ENCODE measurements around the gene TRAF7. TPM values are rescaled to one million over a fixed set of nuclear protein-coding genes. Genes with fewer than 3 reads are reported as not detected.

Gene TRAF7
- total RNA-seq, 2 experiments from 2014 or later, result 53.6 to 82.3 TPM

GRCh38 chr16:2214719-2214968, 59.1 kb downstream of the TRAF7 start, which contains the start of gene PGP:
Gene PGP (minus strand): TSS chr16:2214840. CDS start chr16:2214777, 63 bp downstream.
- H3K9me3 ChIP-seq (ENCODE audit: low read length), result no peaks in the 10 kb centered on the region

GRCh38 chr16:2216330-2216729, 60.7 kb downstream of the TRAF7 start:
- CTCF ChIA-PET (ENCODE audit: unreplicated experiment), result no interaction called here
- peaks cover 26% of the 10 kb centered on the region for H3K4me1 ChIP-seq (ENCODE audit: insufficient read depth, low read length, poor library complexity, severe bottlenecking)
- H3K4me2 ChIP-seq (ENCODE audit: low read length), result peak overlapping the region; percentile 66
- peak overlapping the region; percentile 97 for H3K4me3 ChIP-seq (ENCODE audit: low read depth, low read length, poor library complexity, severe bottlenecking)
- H3K9me3 ChIP-seq (ENCODE audit: low read length), result no peaks in the 10 kb centered on the region
- peaks cover 16% of the 10 kb centered on the region; the same call in 1 of the 2 replicates for H3K36me3 ChIP-seq (ENCODE audit: insufficient read depth, low read length)
- peaks cover 13% of the 10 kb centered on the region; the same call in 1 of the 2 replicates for H4K20me1 ChIP-seq (ENCODE audit: insufficient read depth, low read length)
- no peak for DNase-seq (ENCODE audit: low spot score)
- intact Hi-C loops (cut with micrococcal nuclease; ENCODE audit: unreplicated experiment), result no loop called here
- no peaks in the 10 kb centered on the region for H3K9me2 ChIP-seq (ENCODE audit: insufficient read depth, low read length)
- peak overlapping the region; percentile 75 for H3K27ac ChIP-seq (ENCODE audit: low read depth, low read length, poor library complexity, severe bottlenecking)
- POLR2A ChIA-PET, result interaction anchor here (0.6 kb wide), 1 partner anchor 146 kb away, joined by 3 read pairs; no protein-coding TSS in a partner anchor
- TF ChIP-seq EZH2phosphoT487 (IDR thresholded peaks at IDR 0.05; ENCODE audit: borderline replicate concordance, low read depth, low read length) (no peak), CTCF (conservative IDR thresholded peaks at IDR 0.05; ENCODE audit: low read length) (no peak)
- no TSS peak for BruUV-seq (replicated peaks)
- H2AFZ ChIP-seq (ENCODE audit: low read length), result no peak overlapping the region
- peaks cover 26% of the 10 kb centered on the region; the same call in 1 of the 2 replicates for H3K79me2 ChIP-seq (ENCODE audit: insufficient read depth, low read depth, low read length)

More at GRCh38 chr16:2214719-2214968, 59.1 kb downstream of the TRAF7 start, which contains the start of gene PGP:
- Histone ChIP-seq H2AFZ (ENCODE audit: low read length) (peak within 1 kb of the TSS; percentile 45; the same call in 1 of the 2 replicates), H3K4me3 (ENCODE audit: low read depth, low read length, poor library complexity, severe bottlenecking) (peak within 1 kb of the TSS; percentile 98), H4K20me1 (ENCODE audit: insufficient read depth, low read length) (peaks cover 13% of the 10 kb centered on the region; the same call in 1 of the 2 replicates), H3K27ac (ENCODE audit: low read depth, low read length, poor library complexity, severe bottlenecking) (peak within 1 kb of the TSS; percentile 75), H3K9me2 (ENCODE audit: insufficient read depth, low read length) (no peaks in the 10 kb centered on the region), H3K4me1 (ENCODE audit: insufficient read depth, low read length, poor library complexity, severe bottlenecking) (peaks cover 26% of the 10 kb centered on the region), H3K4me2 (ENCODE audit: low read length) (peak within 1 kb of the TSS; percentile 80), H3K79me2 (ENCODE audit: insufficient read depth, low read depth, low read length) (peaks cover 26% of the 10 kb centered on the region; the same call in 1 of the 2 replicates), H3K36me3 (ENCODE audit: insufficient read depth, low read length) (peaks cover 20% of the 10 kb centered on the region; the same call in 1 of the 2 replicates)
- CTCF ChIA-PET (ENCODE audit: unreplicated experiment), result interaction anchor here (0.5 to 0.6 kb wide), 2 partner anchors 10 to 1803 kb away, joined by 3 read pairs; no protein-coding TSS in a partner anchor
- POLR2A ChIA-PET, result interaction anchor here (0.6 to 1.4 kb wide), 4 partner anchors 8 to 199 kb away, joined by 3 to 10 read pairs (median 4); partner anchors contain the start of gene TRAF7
- no TSS peak for BruUV-seq (replicated peaks)
- intact Hi-C loops (cut with micrococcal nuclease; ENCODE audit: unreplicated experiment), result no loop called here
- no peak for TF ChIP-seq CTCF (conservative IDR thresholded peaks at IDR 0.05; ENCODE audit: low read length)
- TF ChIP-seq EZH2phosphoT487 (IDR thresholded peaks at IDR 0.05; ENCODE audit: borderline replicate concordance, low read depth, low read length), result no peak
- no peak for DNase-seq (ENCODE audit: low spot score)
